Neural cell (in vitro differentiated cells): Measurements from ENCODE around the gene INTS14.
"Not testable (repeated sequence)": the region's sequence is repeated elsewhere in the genome, so short reads cannot be mapped to it uniquely, and the experiment has no call there.

Experiments
- EP300 ChIP-seq: fragments of 450-650 bp; conservative IDR thresholded peaks from 2 replicates; pipeline ENCODE4 v1.6.1; 2014; ENCODE audit warnings: antibody characterized with exemption, mild to moderate bottlenecking, moderate library complexity; ENCODE audit not compliant: poor library complexity, severe bottlenecking
- EZH2 ChIP-seq: fragments of 200-600, 300-800 bp; shearing (Covaris generic), sonication (generic); IDR thresholded peaks from 2 replicates; pipeline ENCODE4 v1.6.1; 2014; ENCODE audit warnings: antibody characterized with exemption, low read length, borderline replicate concordance, mild to moderate bottlenecking; ENCODE audit not compliant: insufficient read depth, poor library complexity, severe bottlenecking
- POLR2AphosphoS5 ChIP-seq: IDR thresholded peaks from 2 replicates; pipeline ENCODE4 v1.6.1; 2012
- SMC3 ChIP-seq: fragments of 450-650 bp; conservative IDR thresholded peaks from 2 replicates; pipeline ENCODE4 v1.6.1; 2014; ENCODE audit warnings: antibody characterized with exemption, mild to moderate bottlenecking, moderate library complexity; ENCODE audit not compliant: poor library complexity
- TAF1 ChIP-seq: IDR thresholded peaks from 2 replicates; pipeline ENCODE4 v1.6.1; 2012; ENCODE audit warnings: low read depth
- TF ChIP-seq, protein P1 (sequence below): fragments of 450-650 bp; IDR thresholded peaks from 2 replicates; pipeline ENCODE4 v1.5.1; 2014; ENCODE audit warnings: antibody characterized with exemption, mild to moderate bottlenecking, moderate library complexity; ENCODE audit not compliant: poor library complexity, severe bottlenecking
- TF ChIP-seq, protein P2 (sequence below): IDR thresholded peaks from 2 replicates; pipeline ENCODE4 v1.6.1; 2012; ENCODE audit warnings: borderline replicate concordance

DNA sequence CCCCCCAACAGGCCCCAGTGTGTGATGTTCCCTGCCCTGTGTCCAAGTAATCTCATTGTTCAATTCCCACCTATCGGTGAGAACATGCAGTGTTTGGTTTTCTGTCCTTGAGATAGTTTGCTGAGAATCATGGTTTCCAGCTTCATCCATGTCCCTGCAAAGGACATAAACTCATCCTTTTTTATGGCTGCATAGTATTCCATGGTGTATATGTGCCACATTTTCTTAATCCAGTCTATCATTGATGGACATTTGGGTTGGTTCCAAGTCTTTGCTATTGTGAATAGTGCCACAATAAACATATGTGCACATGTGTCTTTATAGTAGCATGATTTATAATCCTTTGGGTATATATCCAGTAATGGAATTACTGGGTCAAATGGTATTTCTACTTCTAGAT lies 5.0 kb upstream of the INTS14 start:
- TF ChIP-seq, protein P1, sequence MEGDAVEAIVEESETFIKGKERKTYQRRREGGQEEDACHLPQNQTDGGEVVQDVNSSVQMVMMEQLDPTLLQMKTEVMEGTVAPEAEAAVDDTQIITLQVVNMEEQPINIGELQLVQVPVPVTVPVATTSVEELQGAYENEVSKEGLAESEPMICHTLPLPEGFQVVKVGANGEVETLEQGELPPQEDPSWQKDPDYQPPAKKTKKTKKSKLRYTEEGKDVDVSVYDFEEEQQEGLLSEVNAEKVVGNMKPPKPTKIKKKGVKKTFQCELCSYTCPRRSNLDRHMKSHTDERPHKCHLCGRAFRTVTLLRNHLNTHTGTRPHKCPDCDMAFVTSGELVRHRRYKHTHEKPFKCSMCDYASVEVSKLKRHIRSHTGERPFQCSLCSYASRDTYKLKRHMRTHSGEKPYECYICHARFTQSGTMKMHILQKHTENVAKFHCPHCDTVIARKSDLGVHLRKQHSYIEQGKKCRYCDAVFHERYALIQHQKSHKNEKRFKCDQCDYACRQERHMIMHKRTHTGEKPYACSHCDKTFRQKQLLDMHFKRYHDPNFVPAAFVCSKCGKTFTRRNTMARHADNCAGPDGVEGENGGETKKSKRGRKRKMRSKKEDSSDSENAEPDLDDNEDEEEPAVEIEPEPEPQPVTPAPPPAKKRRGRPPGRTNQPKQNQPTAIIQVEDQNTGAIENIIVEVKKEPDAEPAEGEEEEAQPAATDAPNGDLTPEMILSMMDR: not testable (repeated sequence)
- TF ChIP-seq EP300, POLR2AphosphoS5, EZH2, TAF1, SMC3: not testable (repeated sequence)
- TF ChIP-seq, protein P2, sequence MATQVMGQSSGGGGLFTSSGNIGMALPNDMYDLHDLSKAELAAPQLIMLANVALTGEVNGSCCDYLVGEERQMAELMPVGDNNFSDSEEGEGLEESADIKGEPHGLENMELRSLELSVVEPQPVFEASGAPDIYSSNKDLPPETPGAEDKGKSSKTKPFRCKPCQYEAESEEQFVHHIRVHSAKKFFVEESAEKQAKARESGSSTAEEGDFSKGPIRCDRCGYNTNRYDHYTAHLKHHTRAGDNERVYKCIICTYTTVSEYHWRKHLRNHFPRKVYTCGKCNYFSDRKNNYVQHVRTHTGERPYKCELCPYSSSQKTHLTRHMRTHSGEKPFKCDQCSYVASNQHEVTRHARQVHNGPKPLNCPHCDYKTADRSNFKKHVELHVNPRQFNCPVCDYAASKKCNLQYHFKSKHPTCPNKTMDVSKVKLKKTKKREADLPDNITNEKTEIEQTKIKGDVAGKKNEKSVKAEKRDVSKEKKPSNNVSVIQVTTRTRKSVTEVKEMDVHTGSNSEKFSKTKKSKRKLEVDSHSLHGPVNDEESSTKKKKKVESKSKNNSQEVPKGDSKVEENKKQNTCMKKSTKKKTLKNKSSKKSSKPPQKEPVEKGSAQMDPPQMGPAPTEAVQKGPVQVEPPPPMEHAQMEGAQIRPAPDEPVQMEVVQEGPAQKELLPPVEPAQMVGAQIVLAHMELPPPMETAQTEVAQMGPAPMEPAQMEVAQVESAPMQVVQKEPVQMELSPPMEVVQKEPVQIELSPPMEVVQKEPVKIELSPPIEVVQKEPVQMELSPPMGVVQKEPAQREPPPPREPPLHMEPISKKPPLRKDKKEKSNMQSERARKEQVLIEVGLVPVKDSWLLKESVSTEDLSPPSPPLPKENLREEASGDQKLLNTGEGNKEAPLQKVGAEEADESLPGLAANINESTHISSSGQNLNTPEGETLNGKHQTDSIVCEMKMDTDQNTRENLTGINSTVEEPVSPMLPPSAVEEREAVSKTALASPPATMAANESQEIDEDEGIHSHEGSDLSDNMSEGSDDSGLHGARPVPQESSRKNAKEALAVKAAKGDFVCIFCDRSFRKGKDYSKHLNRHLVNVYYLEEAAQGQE: not testable (repeated sequence)
